HepG2 (cell line): ENCODE data around the gene RBM34. TPM values are rescaled to one million over a fixed set of nuclear protein-coding genes. Genes with fewer than 3 reads are reported as not detected.
A peak's percentile ranks its signal among the peaks of the same experiment; 100 is the strongest.

ENCODE experiments used
- ATF3 ChIP-seq: sonication (generic); formaldehyde crosslinking; IDR thresholded peaks from 2 replicates; pipeline ENCODE4 v1.4.0; 2020; ENCODE audit warnings: missing genetic modification reagents
- ATF7 ChIP-seq, 2 experiments: fragments of 450-650 bp in 1 of 2; sonication (generic) in 1 of 2; formaldehyde crosslinking in 1 of 2; IDR thresholded peaks; 2 replicates each; pipeline versions ENCODE4 v1.4.0 to v1.6.1; 2016 to 2020; ENCODE audit warnings: antibody characterized with exemption in 1 of 2, mild to moderate bottlenecking in 1 of 2, missing genetic modification reagents in 1 of 2
- GLI4 ChIP-seq: sonication (generic); formaldehyde crosslinking; IDR thresholded peaks from 2 replicates; pipeline ENCODE4 v1.5.1; 2020; ENCODE audit warnings: missing genetic modification reagents, mild to moderate bottlenecking, moderate library complexity, borderline replicate concordance
- GZF1 ChIP-seq: sonication (generic); formaldehyde crosslinking; IDR thresholded peaks from 2 replicates; pipeline ENCODE4 v1.5.1; 2020; ENCODE audit warnings: mild to moderate bottlenecking, missing genetic modification reagents
- HDAC2 ChIP-seq: sonication (generic); formaldehyde crosslinking; IDR thresholded peaks from 2 replicates; pipeline ENCODE4 v1.4.0; 2020; ENCODE audit warnings: missing genetic modification reagents
- HMG20B ChIP-seq: conservative IDR thresholded peaks from 2 replicates; pipeline ENCODE4 v1.6.1; 2016; ENCODE audit warnings: missing genetic modification reagents, missing compliant biosample characterization
- HOXA3 ChIP-seq: sonication (generic); formaldehyde crosslinking; IDR thresholded peaks from 2 replicates; pipeline ENCODE4 v1.5.0; 2020; ENCODE audit warnings: missing genetic modification reagents
- KAT8 ChIP-seq: IDR thresholded peaks from 2 replicates; pipeline ENCODE4 v1.6.1; 2016; ENCODE audit warnings: missing genetic modification reagents, missing compliant biosample characterization
- KLF6 ChIP-seq: IDR thresholded peaks from 2 replicates; pipeline ENCODE4 v1.8.0; 2016; ENCODE audit warnings: missing biosample characterization, missing genetic modification reagents
- MEIS1 ChIP-seq: sonication (generic); formaldehyde crosslinking; IDR thresholded peaks from 2 replicates; pipeline ENCODE4 v1.9.0; 2021; ENCODE audit warnings: mild to moderate bottlenecking, missing genetic modification reagents, moderate library complexity, borderline replicate concordance
- NFYC ChIP-seq: IDR thresholded peaks from 2 replicates; pipeline ENCODE4 v1.6.1; 2016; ENCODE audit warnings: missing genetic modification reagents, missing compliant biosample characterization
- NPAS2 ChIP-seq: sonication (generic); formaldehyde crosslinking; IDR thresholded peaks from 2 replicates; pipeline ENCODE4 v1.8.0; 2022; ENCODE audit warnings: mild to moderate bottlenecking, missing genetic modification reagents, borderline replicate concordance
- NR3C1 ChIP-seq: sonication (generic); formaldehyde crosslinking; IDR thresholded peaks from 2 replicates; pipeline ENCODE4 v1.4.0; 2020; ENCODE audit warnings: missing genetic modification reagents
- TEAD2 ChIP-seq: sonication (generic); formaldehyde crosslinking; IDR thresholded peaks from 2 replicates; pipeline ENCODE4 v1.9.0; 2021; ENCODE audit warnings: missing genetic modification reagents
- THAP8 ChIP-seq: sonication (generic); formaldehyde crosslinking; IDR thresholded peaks from 2 replicates; pipeline ENCODE4 v1.5.1; 2020; ENCODE audit warnings: missing genetic modification reagents, mild to moderate bottlenecking, borderline replicate concordance
- TRAFD1 ChIP-seq: sonication (generic); formaldehyde crosslinking; IDR thresholded peaks from 2 replicates; pipeline ENCODE4 v1.5.1; 2020; ENCODE audit warnings: missing genetic modification reagents, mild to moderate bottlenecking, borderline replicate concordance
- ZBTB7A ChIP-seq: sonication (generic); formaldehyde crosslinking; IDR thresholded peaks from 2 replicates; pipeline ENCODE4 v1.8.0; 2022; ENCODE audit warnings: mild to moderate bottlenecking, missing genetic modification reagents
- ZFP36L2 ChIP-seq: sonication (generic); formaldehyde crosslinking; IDR thresholded peaks from 2 replicates; pipeline ENCODE4 v1.4.0; 2020; ENCODE audit warnings: missing genetic modification reagents
- ZNF101 ChIP-seq: sonication (generic); formaldehyde crosslinking; IDR thresholded peaks from 2 replicates; pipeline ENCODE4 v1.4.0; 2020; ENCODE audit warnings: mild to moderate bottlenecking, low read depth, missing genetic modification reagents, borderline replicate concordance
- ZNF207 ChIP-seq: fragments of 450-650 bp; IDR thresholded peaks from 2 replicates; pipeline ENCODE4 v1.6.1; 2016; ENCODE audit warnings: antibody characterized with exemption, borderline replicate concordance
- ZNF235 ChIP-seq: sonication (generic); formaldehyde crosslinking; IDR thresholded peaks from 2 replicates; pipeline ENCODE4 v1.8.1; 2023; ENCODE audit warnings: mild to moderate bottlenecking, missing genetic modification reagents, borderline replicate concordance
- ZNF446 ChIP-seq: sonication (generic); formaldehyde crosslinking; IDR thresholded peaks from 2 replicates; pipeline ENCODE4 v1.5.0; 2020; ENCODE audit warnings: mild to moderate bottlenecking, missing genetic modification reagents
- ZNF564 ChIP-seq: sonication (generic); formaldehyde crosslinking; IDR thresholded peaks from 2 replicates; pipeline ENCODE4 v1.8.1; 2023; ENCODE audit warnings: mild to moderate bottlenecking, missing genetic modification reagents
- ZNF614 ChIP-seq: IDR thresholded peaks from 2 replicates; pipeline ENCODE4 v1.6.1; 2018; ENCODE audit warnings: missing biosample characterization, missing genetic modification reagents, inconsistent platforms, borderline replicate concordance
- ZNF782 ChIP-seq: sonication (generic); formaldehyde crosslinking; IDR thresholded peaks from 2 replicates; pipeline ENCODE4 v1.4.0; 2020; ENCODE audit warnings: missing genetic modification reagents, mild to moderate bottlenecking, borderline replicate concordance
- ZNF83 ChIP-seq: sonication (generic); formaldehyde crosslinking; IDR thresholded peaks from 2 replicates; pipeline ENCODE4 v1.4.0; 2020; ENCODE audit warnings: missing genetic modification reagents, mild to moderate bottlenecking, borderline replicate concordance
- polyA plus RNA-seq, 8 experiments: library from polyadenylated mRNA; depleted of rRNA in 3 of 8; stranded (reverse) in 7 of 8; unstranded in 1 of 8; fragments of >200 nt; fragmentation: Illumina TruSeq in 4 of 8; extraction: Trizol in 4 of 8; gene quantifications; 2 replicates each; pipeline versions ENCODE4 v1.2.1 to v1.2.3, GENCODE V29; 2011 to 2016; ENCODE audit warnings: low read depth in 4 of 8, missing spikeins in 1 of 8, mixed read lengths in 1 of 8; ENCODE audit not compliant: insufficient read depth in 1 of 8
- total RNA-seq, 5 experiments: library from RNA; depleted of rRNA; stranded (reverse); fragments of >200 nt; fragmentation: Illumina TruSeq; extraction: Trizol; gene quantifications; 2 replicates each; pipeline ENCODE4 v1.2.3, GENCODE V29; 2016; ENCODE audit warnings: low read depth in 1 of 5
- TF ChIP-seq, protein P1 (sequence below): sonication (generic); formaldehyde crosslinking; IDR thresholded peaks from 2 replicates; pipeline ENCODE4 v1.5.0; 2020; ENCODE audit warnings: missing genetic modification reagents

RBM34 gene
- total and polyA plus RNA-seq, 2 of the 13 experiments (the other 11 are each of a cell fraction or from before 2014, with no cell fraction given): 34.7 to 73.0 TPM

DNA sequence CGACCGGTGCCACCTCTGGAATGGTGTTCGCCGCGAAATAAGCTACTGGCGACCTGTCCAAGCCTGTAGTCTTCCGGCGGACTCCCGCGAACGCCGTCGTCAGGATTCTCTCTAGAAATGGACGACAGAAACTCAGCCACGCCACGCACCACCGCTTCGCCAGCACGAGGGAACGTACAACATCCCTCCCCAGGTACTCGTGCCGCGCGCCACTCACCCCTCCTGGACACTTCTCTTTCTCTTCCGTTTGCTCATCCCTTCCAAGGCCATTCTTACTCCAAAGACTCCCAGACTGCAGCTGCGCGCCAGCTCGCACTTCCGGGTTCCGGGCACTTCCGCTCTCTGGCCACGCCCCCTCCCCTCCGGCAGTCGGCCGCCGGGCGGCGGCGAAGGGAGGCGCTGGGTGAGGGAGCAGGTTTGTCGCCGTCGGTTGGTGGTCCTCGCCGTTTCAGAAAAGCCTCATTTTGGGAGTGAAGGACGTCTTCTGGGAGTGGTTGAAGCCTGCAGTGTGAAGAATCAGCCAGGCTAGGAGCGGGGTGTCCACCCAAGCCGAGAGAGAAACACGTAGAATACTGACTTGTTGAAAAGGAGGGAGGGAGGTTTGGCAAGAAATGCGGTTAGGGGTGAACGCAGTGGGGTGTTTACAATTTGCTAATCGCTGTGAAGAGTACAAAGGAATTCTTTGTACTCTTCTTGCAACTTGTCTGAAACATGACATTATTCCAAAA lies at the start of gene RBM34 (continued):
- TF ChIP-seq GZF1 (CRISPR knock-in tag): no peak
- no peak for TF ChIP-seq NR3C1
- no peak; the same call in 1 of the 2 replicates for TF ChIP-seq TRAFD1 (CRISPR knock-in tag)
- peak; percentile 49; the same call in 1 of the 2 replicates for TF ChIP-seq NFYC
- peak; percentile 67 for TF ChIP-seq ZNF446
- TF ChIP-seq ZNF782 (CRISPR knock-in tag): no peak; the same call in 1 of the 2 replicates
- no peak; the same call in 1 of the 2 replicates for TF ChIP-seq ZBTB7A
- peak; percentile 88; the same call in 1 of the 2 replicates for TF ChIP-seq GLI4
- TF ChIP-seq NPAS2 (CRISPR knock-in tag): no peak
- TF ChIP-seq MEIS1: 0 out of 2 replicates have a peak, but pooled peaks have one; percentile 29
- 0 out of 2 replicates have a peak, but pooled peaks have one; percentile 29 for TF ChIP-seq HMG20B (CRISPR knock-in tag)
- TF ChIP-seq ZNF101 (CRISPR knock-in tag): no peak
- TF ChIP-seq ZNF564 (CRISPR knock-in tag): peak; percentile 88
- TF ChIP-seq, protein P1, sequence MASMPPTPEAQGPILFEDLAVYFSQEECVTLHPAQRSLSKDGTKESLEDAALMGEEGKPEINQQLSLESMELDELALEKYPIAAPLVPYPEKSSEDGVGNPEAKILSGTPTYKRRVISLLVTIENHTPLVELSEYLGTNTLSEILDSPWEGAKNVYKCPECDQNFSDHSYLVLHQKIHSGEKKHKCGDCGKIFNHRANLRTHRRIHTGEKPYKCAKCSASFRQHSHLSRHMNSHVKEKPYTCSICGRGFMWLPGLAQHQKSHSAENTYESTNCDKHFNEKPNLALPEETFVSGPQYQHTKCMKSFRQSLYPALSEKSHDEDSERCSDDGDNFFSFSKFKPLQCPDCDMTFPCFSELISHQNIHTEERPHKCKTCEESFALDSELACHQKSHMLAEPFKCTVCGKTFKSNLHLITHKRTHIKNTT (CRISPR knock-in tag): no peak
- peak; percentile 96 for TF ChIP-seq KAT8 (CRISPR knock-in tag)
- no peak; the same call in 1 of the 2 replicates for TF ChIP-seq ZFP36L2 (CRISPR knock-in tag)
- peak; percentile 89; the same call in 1 of the 2 replicates for TF ChIP-seq KLF6 (CRISPR knock-in tag)
- no peak for TF ChIP-seq THAP8 (CRISPR knock-in tag)
- TF ChIP-seq ZNF83: peak; percentile 76; the same call in 1 of the 2 replicates
- peak; percentile 79; the same call in 1 of the 2 replicates for TF ChIP-seq TEAD2 (CRISPR knock-in tag)
- peak; percentile 63 for TF ChIP-seq ATF3
- TF ChIP-seq ZNF614: peak; percentile 79; the same call in 1 of the 2 replicates
- TF ChIP-seq ZNF207: no peak
- peak; percentile 81 for TF ChIP-seq HDAC2
- peak; percentile 94 for TF ChIP-seq ZNF235
- TF ChIP-seq ATF7 (IDR thresholded peaks at IDR 0.05): no peak
- TF ChIP-seq ATF7 (CRISPR knock-in tag; IDR thresholded peaks at IDR 0.05): no peak
- TF ChIP-seq HOXA3 (CRISPR knock-in tag): peak; percentile 88
